NOMO-1 (cell line): Measurements from ENCODE around the gene SCG3.
A peak's percentile ranks its signal among the peaks of the same experiment; 100 is the strongest.

ENCODE experiments used
- DNase-seq, 2 experiments: peaks; one replicate each; lab custom pipeline; 2025; ENCODE audit not compliant: unreplicated experiment in 2 of 2; lab: John Stamatoyannopoulos, UW

Gene SCG3

DNA sequence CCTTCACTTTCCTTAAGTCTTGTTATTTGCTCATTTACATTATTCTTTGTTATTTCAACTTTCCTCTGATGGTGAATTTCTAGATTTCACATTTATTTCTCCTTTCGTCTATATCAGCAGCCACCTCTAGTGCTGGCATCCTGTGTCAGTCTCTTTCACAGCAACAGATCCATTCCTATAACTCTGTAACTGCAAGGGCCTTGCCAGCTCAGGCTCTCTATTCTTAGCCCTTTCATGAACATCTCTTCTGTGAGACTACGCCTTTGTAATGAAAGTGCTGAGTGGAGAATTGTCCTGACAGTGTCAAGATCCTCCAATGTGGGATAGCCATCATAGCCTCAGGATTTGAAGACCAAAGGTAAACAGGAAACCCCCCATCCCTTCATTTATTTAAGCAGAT lies 3.9 kb upstream of the SCG3 start:
- no peak for DNase-seq

DNA sequence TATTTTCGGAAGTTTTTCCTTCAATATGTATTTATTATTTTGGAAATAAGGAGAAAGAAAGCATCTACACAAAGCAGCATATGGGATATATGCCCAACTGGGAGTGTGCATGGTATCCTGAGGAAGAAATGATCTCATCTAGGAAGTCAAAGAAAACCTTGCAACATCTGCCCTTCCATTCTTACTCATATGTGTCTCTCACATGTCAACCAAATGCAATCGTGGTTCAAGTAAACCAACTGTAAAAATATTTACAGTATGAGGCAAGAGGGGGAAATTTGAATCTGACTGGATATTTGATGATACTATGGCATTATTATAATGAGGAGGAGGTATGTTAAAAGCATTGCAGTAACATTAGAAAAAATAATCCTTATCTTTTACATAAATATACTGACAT lies 3.2 kb upstream of the SCG3 start:
- DNase-seq, result no peak

DNA sequence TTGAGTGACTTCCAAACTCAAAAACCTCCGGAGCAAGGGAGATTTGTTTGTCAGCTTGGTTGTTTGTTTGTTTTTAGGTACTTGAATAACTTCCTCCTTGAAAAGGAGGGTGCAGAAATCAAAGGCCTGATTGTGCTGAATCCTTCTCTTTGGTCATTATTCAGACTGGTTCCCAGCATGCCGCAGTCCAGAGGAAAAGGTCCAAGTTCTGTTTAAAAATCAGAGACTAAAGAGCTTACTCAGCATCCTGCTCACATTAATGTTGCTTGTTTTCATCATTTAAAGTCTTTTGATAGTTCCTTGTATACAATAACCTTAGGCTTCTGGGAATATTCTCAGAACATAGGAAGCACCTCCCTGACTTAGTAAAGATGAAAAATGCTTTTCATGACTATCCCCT lies 982 bp upstream of the SCG3 start:
- DNase-seq, result no peak

DNA sequence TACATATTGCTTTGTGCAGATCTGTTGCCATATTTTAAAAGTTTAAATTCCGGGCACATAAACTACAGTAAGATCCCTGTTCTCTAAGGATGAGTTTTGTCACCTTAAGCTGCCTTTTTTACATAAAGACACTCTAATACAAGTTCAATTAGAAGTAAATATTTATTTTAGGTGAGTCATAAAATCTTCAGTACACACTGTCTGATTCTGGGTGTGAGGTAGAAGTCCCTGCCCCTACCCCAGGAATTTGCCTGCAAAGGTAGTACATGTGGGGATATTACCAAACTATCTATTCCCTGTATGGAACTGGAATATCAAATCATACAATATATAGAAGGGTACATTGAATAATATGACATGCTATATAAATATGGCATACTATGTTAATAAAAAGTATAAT lies 6.3 kb downstream of the SCG3 start:
- DNase-seq, result no peak

DNA sequence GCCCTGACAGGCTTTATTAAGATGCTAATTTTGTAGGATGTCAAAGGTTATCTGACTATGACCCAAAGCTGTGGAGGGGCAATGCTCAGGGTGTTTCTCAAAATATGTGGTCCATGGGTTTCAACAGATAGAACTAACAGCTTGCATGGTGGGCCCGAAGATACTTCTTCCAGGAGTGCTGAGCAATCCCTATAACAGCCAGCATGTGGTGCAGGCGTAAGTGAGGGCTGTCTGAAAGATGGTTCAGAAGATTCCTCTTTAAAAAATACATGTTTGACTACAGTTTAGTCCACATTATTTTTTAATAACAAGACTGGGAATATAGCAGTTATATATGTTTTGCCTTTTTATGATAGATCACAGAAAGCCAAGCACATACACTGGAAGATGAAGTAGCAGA lies 7.6 kb downstream of the SCG3 start:
- no peak for DNase-seq

DNA sequence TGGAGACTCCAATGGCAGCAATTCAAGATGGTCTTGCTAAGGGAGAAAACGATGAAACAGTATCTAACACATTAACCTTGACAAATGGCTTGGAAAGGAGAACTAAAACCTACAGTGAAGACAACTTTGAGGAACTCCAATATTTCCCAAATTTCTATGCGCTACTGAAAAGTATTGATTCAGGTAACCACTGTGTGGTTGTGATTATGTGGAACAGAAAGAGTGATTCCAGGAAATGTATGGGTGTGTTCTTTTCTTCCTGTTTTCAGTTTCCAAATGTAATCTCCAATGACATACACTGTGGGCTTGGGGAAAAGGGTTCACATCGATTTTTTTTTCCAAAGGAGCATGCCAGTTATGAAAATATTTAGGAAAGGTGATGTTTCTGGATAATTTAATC lies 10.9 kb downstream of the SCG3 start:
- peak; percentile 11 to 71 for DNase-seq

DNA sequence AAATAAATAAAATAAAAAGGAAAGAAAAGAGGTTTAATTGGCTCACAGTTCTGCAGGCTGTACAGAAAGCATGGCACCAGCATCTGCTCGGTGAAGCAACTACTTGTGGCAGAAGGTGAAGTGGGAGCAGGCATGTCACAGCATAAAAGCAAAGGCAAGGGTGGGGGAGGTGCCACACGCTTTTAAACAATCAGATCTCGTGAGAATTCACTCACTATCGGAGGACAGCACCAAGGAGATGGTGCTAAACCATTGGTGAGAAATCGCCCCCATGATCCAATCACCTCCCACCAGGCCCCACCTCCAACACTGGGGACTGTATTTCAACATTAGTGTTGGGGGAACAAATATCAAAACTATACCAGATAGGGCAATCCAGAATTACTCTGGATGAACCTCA lies 15.3 kb downstream of the SCG3 start:
- no peak for DNase-seq

DNA sequence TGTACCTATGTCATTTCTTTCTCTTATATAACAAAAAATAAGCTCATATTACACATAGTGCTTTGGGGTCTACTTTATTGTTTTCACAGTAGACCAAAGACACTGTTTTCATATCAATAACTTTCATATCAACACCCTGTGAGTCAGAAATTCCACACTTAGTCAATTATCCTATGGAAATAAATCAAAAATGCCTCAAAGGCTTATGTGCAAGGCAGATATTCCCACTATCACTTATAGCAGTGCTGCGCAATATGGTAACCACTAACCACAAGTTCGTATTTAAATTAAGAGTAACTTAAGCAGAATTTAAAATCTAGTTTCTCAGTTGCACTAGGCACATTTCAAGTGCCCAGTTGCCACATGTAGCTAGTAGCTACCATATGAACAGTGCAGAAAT lies 15.9 kb downstream of the SCG3 start:
- DNase-seq, result no peak

DNA sequence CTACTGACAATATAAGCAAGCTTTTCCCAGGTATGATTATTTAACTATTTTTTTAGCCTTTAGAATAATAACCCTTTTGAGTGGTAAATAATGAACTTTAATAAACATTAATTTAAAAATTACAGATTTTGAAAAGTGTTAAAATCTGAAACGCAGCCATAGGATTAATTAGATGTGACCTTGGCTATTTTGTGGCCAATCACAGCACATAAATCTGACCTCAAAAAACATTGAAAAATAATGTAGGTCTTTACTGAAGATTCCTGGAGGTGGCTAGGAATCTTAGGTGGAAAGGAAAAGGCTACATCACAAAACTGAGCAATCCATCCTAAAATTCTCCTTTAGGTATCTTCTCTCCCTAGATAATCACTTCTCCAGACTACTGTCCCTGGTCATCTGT lies 18.1 kb downstream of the SCG3 start:
- no peak for DNase-seq

DNA sequence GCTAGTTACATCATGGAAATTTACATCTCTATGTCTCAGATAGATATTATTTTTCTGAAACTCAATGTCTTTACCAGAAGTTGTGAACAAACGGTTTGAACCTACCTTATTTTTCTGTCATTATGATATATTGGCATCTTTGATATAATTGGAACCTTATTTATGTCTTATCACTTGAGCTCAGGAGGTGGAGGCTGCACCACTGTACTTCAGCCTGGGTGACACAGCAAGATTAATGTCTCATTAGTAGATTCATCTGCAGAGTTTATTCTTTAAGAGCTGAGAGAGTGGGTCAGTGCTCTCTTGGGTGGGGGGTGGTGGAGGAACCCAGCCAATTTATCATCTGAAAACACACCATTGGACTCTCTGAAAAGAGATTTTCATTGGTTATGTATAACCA lies 21.4 kb downstream of the SCG3 start:
- no peak for DNase-seq

DNA sequence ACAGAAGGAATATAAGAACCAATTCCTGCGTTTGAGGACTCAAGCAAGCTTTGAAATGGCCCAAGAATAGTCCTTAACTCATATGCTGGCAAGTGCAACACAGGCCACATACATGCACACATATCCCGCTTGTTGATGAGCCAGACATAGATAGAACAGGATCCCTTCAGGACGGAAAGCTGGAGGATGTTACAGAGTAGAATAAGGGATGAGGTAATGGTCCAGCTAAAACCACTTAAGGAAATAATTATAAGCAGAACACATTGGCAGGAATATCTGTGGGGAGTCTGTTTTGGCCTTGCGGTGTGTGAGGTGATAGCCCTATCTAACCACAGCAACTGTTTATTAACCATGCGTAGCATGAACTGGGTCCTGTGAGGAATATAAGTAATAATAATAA lies 25.0 kb downstream of the SCG3 start:
- DNase-seq, result no peak

DNA sequence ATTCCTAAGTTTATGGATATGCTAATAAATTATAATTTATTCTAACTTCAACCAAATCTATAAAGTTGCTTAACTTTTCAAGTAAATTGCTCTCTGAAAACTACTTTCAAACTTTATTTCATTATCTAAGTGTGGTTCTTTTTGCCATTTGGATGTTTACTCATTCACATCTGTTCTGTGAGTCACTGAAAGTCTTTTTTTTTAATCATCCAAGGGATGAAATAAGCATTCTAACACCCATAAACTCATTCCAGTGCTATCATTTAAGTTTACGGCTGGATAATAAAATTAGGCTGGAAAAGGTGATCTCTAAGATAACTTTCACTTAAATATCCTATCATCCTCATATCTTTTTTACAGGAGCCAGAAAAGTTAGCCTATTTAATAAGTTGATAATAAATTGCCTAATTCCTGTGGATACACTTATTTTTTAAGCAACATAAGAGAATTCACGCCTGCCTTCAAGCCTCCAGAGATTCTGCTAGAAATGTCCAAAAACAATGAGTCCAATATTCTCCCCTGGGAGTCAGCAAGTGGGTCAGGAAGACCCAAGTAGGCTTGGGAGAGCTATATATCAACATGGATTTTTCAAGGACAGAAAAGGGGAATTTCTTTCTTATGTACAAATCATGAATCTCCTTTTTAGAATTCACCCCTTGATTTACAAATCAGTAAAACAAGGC lies 25.8 kb downstream of the SCG3 start:
- no peak for DNase-seq

DNA sequence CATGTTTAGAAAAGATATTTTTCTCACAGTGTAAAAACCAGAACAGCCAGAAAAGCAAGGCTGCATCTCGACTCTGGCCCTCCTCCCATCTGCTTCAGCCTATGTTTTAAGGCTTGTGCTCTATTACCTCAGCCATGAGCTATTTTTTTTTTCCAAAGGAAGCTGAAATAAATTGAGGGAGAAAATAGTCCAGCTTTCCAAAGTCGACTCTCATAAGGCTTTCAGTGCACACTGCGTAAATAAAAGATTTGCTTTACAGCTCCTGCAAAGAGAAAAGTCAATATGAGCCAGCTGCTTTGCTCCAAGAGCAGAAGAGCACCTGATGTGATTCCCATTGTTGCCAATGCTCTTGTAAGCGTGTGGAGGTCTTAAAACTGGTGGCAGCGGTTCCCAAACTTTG lies 26.7 kb downstream of the SCG3 start:
- DNase-seq, result no peak

DNA sequence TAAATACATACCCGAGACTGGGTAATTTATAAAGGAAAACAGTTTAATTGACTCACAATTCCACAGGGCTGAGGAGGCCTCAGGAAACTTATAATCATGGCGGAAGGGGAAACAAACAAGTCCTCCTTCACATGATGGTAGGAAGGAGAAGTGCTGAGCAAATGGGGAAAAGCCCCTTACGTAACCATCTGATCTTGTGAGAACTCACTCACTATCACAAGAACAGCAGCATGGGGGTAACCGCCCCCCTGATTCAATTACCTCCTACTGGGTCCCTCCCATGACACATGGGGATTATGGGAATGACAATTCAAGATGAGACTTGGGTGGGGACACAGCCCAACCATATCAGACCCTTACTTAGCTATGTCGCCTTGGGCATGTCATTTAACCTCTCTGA lies 27.7 kb downstream of the SCG3 start:
- DNase-seq, result no peak

DNA sequence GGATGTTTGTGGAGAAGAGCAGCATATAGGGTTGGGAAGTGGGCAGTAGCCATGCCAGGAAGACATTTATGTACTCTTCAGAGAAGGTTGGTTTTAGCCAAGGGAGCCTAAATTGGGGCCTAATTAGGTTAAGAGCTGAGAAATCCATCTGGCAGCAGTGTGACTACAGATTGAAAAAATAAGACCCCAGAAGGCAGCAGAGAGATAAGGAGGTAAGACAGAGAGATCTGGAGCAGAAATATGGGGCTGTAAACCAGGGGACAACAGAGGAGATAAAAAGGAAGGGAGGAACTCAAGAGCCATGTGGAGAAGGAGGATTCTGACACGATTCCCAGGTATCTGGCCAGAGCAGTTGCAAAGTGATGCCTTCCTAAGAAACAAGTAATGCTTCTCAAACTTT lies 32.9 kb downstream of the SCG3 start:
- DNase-seq, result no peak

DNA sequence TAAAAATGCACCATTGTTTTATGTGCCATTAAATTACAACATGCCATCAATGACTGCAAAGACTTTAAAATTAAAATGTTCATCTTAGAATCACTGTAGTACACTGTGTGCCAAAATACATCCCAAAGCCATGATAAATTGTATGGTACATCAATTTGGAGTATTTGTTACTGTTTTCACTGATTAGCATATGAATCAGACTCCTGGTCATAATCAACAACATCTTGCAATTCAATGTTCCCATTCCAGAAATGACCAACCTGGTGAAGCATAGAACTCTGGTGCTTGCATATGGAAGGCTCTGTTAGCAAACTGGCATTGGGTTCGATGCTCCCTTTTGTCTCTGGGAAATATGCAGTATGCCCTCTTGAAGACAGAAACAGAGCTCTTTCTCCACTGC lies 33.6 kb downstream of the SCG3 start:
- no peak for DNase-seq

DNA sequence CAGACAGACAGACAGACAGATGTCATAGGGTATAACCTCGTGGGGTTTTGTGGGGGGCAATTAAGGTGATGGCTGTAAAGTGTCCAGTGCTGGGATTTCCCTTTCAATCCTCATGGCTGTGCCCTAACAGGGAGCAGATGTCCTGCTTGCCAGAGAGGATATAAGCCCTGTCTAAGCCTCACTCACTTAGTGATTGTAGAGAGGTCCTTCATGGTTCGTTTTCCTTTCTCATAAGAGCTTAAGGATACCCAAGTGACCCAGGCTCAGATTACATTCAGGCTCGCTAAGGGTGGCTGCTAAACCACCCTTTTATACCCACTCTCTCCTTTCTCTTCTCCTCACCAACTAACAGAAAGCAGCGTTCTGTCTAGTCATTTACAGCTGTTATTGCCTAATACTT lies 36.9 kb downstream of the SCG3 start:
- DNase-seq, result no peak

DNA sequence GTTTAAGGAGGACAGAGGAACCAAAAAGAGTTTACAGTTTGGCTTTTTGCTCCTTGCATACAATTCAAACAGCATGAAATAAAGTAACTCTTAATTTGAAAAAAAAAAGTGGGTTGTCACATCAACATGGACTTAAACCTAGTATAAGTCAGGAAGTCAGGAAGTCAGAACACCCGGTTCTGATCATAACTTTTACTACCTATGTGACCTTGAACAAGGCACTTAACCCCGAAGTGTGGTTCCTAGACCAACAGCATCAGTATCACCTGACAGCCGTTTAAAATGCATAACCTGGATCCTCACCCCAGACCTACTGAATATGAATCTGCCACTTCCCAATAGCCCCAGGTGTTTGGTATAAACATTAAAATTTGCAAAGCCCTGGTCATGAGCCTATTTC lies 37.4 kb downstream of the SCG3 start:
- no peak for DNase-seq

DNA sequence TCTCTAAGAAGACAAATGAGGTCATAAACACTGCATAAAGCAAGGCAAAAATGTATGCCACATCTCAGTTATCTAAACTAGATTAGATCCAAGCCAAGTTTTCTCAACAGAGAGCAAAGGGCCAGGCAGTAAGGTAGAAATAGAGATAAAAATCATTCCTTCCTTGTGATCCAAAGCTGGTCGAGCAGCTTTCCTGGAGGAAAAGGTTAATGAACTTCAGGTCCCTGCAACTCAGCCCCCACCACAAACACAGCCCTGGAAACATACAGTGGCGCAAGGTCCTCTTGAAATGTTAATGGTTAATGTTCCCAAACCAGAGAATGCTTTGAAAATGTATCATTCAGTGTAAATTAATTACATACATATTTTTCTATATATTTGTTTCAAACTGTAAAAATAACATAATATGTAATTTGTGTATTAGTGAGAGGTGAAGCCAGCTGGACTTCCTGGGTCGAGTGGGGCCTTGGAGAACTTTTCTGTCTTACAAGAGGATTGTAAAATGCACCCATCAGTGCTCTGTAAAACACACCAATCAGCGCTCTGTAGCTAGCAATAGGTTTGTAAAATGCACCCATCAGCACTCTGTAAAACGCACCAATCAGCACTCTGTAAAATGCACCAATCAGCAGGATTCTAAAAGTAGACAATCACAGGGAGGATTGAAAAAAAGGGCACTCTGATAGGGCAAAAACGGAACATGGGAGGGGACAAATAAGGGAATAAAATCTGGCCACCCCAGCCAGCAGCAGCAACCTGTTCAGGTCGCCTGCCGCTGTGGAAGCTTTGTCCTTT lies 39.1 kb downstream of the SCG3 start:
- DNase-seq, result no peak

DNA sequence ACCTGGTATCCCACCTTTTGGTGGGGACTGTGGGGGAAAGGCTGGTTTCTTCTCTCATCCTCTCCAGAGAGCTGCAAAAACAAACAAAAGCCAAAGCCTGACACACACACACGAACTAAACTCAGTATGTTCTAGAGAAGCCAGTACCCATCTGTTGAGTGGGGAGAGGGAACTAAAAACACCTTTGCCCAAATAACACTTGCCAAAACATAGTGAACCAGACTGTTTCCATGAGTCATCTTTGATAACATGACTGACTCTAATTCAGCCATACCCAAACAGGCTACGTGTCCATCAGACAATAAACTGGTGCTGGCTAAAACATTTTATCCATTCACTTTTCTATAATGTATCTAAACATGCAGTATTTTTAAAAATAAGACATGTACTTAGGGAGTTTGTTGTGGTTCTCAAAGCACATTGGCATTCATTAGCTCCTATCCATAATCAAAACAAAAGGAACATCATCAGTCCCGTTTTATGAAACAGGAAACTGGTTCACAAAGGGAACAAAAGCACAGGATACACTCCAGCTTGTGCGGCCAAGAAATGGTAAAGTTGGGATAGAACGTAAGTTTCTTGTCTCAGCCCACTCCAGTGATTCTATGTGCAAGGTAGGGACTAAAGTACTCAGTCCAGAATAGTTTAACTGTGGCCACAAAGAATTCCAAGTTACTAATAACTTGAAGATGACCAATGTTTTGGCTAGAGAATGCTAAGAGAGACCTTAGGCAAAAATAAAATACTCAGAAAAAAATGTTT lies 40.1 kb downstream of the SCG3 start:
- DNase-seq, result no peak

DNA sequence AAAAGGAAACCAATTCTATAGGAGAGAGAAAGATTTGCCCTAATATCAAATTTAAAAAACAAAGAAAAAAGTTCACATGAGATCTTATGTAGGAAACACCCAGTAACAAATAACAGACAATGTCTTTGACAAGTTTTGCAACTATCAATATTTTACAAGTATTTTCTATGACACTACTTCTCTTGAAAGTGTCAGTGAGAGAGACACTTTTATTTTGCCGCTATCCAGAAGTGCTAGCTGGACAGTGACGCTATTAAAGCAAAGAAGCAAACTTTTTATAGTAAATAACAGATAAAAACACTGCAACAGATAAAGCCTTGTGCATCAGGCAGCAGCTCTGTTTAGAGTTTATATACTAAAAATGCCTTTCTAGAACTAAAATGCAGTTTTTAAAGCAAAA lies 42.9 kb downstream of the SCG3 start:
- DNase-seq, result no peak

DNA sequence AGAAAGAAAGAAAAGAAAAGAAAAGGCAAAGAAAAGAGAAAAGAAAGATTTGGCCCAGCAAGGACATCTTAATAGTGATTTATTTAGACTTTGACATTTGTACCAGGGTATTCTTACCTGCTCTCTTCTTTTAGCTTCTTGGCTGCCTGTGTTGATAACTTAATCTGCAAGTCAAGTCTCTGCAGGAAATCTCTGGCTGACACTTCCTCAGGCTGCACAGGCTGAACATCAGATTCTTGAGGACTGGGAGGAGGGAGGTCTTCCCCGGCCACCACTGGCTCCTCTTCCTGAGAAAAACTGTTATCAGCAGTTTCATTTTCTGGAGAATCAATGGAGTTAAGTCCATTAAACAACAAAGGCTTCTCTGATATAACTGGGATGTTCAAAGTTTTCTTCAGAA lies 43.4 kb downstream of the SCG3 start:
- DNase-seq, result no peak
